DND-41 (cell line): ENCODE results near the gene ARHGEF39.

Experiments used
- ATAC-seq: fragments of 200-7000 bp; cut with Tn5 transposase; 3 replicates; pipeline ENCODE4 v1.9.1; 2021; ENCODE audit warnings: low read depth; ENCODE audit not compliant: insufficient read depth
- DNase-seq: peaks from one replicate; pipeline ENCODE4 v3.0.0-alpha.2; 2020
- H2AFZ ChIP-seq: 2 replicates; pipeline ENCODE4 v1.6.0; 2012; ENCODE audit warnings: low read depth, low read length
- H3K27ac ChIP-seq: 2 replicates; pipeline ENCODE4 v1.5.1; 2012; ENCODE audit warnings: low read length, inconsistent platforms
- H3K27me3 ChIP-seq: fragments of 200-600 bp; sonication (generic); 2 replicates; pipeline ENCODE4 v1.6.0; 2012; ENCODE audit warnings: low read length, mild to moderate bottlenecking, inconsistent platforms; ENCODE audit not compliant: insufficient read depth, poor library complexity
- H3K36me3 ChIP-seq: 2 replicates; pipeline ENCODE4 v1.5.1; 2012; ENCODE audit warnings: low read length, inconsistent platforms; ENCODE audit not compliant: insufficient read depth
- H3K4me1 ChIP-seq: 2 replicates; pipeline ENCODE4 v1.5.1; 2012; ENCODE audit warnings: mild to moderate bottlenecking, low read length; ENCODE audit not compliant: insufficient read depth
- H3K4me2 ChIP-seq: 2 replicates; pipeline ENCODE4 v1.6.0; 2012; ENCODE audit warnings: mild to moderate bottlenecking, moderate library complexity, low read length, inconsistent platforms; ENCODE audit not compliant: insufficient read depth
- H3K4me3 ChIP-seq, 2 experiments: fragments of 200-600 bp in 1 of 2; shearing (Covaris generic) in 1 of 2; 2 replicates each; pipeline ENCODE4 v1.5.1; 2012 to 2016; ENCODE audit warnings: inconsistent platforms in 2 of 2, low read length in 2 of 2, mild to moderate bottlenecking in 2 of 2, low read depth in 1 of 2, moderate library complexity in 1 of 2
- H3K79me2 ChIP-seq: 2 replicates; pipeline ENCODE4 v1.6.0; 2012; ENCODE audit warnings: low read length, inconsistent platforms; ENCODE audit not compliant: insufficient read depth
- H3K9ac ChIP-seq: 2 replicates; pipeline ENCODE4 v1.6.0; 2012; ENCODE audit warnings: low read depth, mild to moderate bottlenecking, inconsistent platforms, low read length, moderate library complexity
- H3K9me3 ChIP-seq: 2 replicates; pipeline ENCODE4 v1.5.1; 2012; ENCODE audit warnings: low read length, moderate library complexity, mild to moderate bottlenecking, inconsistent platforms; ENCODE audit not compliant: insufficient read depth, severe bottlenecking
- H4K20me1 ChIP-seq: 2 replicates; pipeline ENCODE4 v1.6.0; 2012; ENCODE audit warnings: low read length; ENCODE audit not compliant: insufficient read depth
- EZH2 ChIP-seq: IDR thresholded peaks from 3 replicates; pipeline ENCODE4 v1.6.1; 2012; ENCODE audit warnings: borderline replicate concordance, low read depth, mild to moderate bottlenecking, moderate library complexity, low read length, inconsistent platforms; ENCODE audit not compliant: severe bottlenecking
- TF ChIP-seq, protein P1 (sequence below): IDR thresholded peaks from 2 replicates; pipeline ENCODE4 v1.5.1; 2012; ENCODE audit warnings: borderline replicate concordance, low read length, moderate library complexity, mild to moderate bottlenecking; ENCODE audit not compliant: poor library complexity, severe bottlenecking; ENCODE audit errors: extremely low read depth

ARHGEF39 gene

DNA sequence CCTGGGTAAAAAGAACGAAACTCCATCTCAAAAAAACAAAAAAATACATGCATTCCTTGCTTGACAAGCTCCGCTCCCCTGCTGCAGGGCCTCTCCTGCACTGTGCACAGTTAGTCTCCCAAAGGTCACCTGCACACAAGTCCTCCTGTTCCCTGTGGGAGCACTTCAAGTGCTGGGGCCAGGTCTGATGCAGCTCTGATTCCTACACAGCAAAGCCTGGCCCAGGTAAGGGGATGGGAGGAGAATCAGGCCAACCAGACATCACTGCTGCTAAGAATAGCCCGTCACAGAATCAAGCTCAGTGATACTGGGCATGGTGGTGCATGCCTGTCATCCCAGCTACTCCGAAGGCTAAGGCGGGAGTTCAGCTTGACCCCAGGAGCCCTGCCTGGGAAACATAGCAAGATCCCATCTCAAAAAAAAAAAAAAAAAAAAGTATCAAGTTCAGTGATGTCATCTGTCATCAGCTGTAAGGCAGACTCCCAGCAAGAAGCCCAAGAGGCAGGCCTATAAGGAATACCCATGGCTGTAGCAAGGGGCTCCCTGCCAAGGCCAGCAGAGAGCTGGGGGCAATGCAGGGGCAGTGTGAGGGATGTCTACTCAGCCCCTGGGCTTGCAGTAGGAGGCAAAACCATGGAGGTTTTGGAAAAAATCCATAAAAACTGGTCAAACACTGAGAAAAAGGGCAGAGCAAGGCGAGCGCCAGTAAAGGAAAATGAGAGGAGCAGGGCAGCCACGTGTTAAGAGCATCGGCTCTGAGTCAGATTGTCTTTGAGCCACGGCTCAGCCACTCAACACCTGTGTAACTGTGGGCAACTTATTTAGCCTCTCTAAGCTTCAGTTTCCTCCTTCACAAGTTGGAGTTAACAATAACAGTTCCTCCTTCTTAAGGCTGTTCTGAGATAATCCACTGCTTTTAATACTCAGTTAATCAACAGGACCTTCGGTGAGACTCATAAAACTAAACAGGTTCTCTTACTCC lies 21.5 kb upstream of the ARHGEF39 start:
- H3K9ac ChIP-seq = no peak overlapping the region
- ATAC-seq (no peak), DNase-seq (no peak)
- no peak for TF ChIP-seq EZH2
- TF ChIP-seq, protein P1, sequence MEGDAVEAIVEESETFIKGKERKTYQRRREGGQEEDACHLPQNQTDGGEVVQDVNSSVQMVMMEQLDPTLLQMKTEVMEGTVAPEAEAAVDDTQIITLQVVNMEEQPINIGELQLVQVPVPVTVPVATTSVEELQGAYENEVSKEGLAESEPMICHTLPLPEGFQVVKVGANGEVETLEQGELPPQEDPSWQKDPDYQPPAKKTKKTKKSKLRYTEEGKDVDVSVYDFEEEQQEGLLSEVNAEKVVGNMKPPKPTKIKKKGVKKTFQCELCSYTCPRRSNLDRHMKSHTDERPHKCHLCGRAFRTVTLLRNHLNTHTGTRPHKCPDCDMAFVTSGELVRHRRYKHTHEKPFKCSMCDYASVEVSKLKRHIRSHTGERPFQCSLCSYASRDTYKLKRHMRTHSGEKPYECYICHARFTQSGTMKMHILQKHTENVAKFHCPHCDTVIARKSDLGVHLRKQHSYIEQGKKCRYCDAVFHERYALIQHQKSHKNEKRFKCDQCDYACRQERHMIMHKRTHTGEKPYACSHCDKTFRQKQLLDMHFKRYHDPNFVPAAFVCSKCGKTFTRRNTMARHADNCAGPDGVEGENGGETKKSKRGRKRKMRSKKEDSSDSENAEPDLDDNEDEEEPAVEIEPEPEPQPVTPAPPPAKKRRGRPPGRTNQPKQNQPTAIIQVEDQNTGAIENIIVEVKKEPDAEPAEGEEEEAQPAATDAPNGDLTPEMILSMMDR = no peak
- H3K4me1 ChIP-seq = peaks cover 27% of the 10 kb centered on the region
- H3K79me2 ChIP-seq = peaks cover 5% of the 10 kb centered on the region
- H3K27me3 ChIP-seq = no peaks in the 10 kb centered on the region
- H2AFZ ChIP-seq = no peak overlapping the region
- H3K27ac ChIP-seq = no peak overlapping the region
- peaks cover 48% of the 10 kb centered on the region for H3K36me3 ChIP-seq
- no peak overlapping the region for H3K4me3 ChIP-seq
- H3K4me2 ChIP-seq = no peak overlapping the region
- no peaks in the 10 kb centered on the region for H3K9me3 ChIP-seq
- no peaks in the 10 kb centered on the region; the same call in 1 of the 2 replicates for H4K20me1 ChIP-seq

DNA sequence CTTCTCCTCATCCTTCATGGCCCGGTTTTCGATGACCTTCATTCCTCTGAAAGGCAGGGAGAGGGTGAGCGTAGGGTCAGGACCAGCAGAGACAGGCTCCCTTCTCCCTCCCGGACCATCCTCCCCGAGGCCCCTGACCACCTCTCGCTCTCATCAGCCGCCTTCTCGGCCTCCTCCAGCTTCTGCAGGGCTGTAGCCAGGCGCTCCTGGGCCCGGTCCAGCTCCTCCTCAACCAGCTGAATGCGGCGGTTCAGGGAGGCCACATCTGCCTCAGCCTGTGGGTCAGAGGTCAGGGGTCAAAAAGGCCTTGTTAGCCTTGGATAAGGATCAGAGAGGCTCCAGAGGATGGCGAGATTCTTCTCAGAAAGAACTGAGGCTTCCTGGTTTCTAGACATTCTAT lies 20.5 kb upstream of the ARHGEF39 start:
- Histone ChIP-seq H3K36me3 (peaks cover 48% of the 10 kb centered on the region), H3K9me3 (no peaks in the 10 kb centered on the region), H3K4me3 (no peak overlapping the region), H3K9ac (no peak overlapping the region), H3K4me2 (no peak overlapping the region), H4K20me1 (no peaks in the 10 kb centered on the region; the same call in 1 of the 2 replicates), H3K79me2 (peaks cover 5% of the 10 kb centered on the region), H2AFZ (no peak overlapping the region), H3K27me3 (no peaks in the 10 kb centered on the region), H3K27ac (no peak overlapping the region), H3K4me1 (peaks cover 21% of the 10 kb centered on the region)
- no peak for TF ChIP-seq EZH2
- TF ChIP-seq, protein P1 = no peak
- ATAC-seq (no peak), DNase-seq (no peak)

DNA sequence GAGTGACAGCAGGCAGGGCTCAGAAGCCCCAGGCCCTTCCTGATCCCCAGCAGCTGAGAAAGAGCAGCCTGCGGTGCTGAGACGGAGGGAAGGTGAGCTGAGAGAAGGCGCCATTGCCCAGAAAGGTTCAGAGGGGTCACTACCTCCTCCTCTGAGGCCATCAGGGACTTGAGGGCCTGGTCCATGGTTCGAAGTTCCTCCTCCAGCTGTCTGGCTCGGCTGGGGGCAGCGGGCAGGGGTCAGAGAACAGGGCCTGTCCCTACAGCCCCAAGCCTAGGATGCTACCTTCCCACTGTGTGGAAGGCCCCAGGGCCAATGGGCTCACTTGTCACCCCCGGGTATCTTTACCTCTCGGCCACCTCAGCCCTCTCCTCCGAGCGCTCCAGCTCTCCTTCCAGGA lies 19.9 kb upstream of the ARHGEF39 start:
- Histone ChIP-seq H3K4me2 (no peak overlapping the region), H3K4me1 (peaks cover 16% of the 10 kb centered on the region)

More for the DNA sequence above, 19.9 kb upstream of the ARHGEF39 start:
- no peak for TF ChIP-seq EZH2
- TF ChIP-seq, protein P1 = no peak
- no peak for ATAC-seq
- Histone ChIP-seq H4K20me1 (no peaks in the 10 kb centered on the region; the same call in 1 of the 2 replicates), H3K36me3 (peaks cover 48% of the 10 kb centered on the region), H3K9ac (no peak overlapping the region), H3K9me3 (no peaks in the 10 kb centered on the region), H3K27ac (no peak overlapping the region), H3K79me2 (no peaks in the 10 kb centered on the region), H3K27me3 (no peaks in the 10 kb centered on the region), H3K4me3 (no peak overlapping the region), H2AFZ (no peak overlapping the region)
- no peak for DNase-seq
